Liver (tissue), 9 donors: Measurements from ENCODE around the gene CDK15. TPM values are rescaled to one million over a fixed set of nuclear protein-coding genes. Genes with fewer than 3 reads are reported as not detected.

Experiments
- DNase-seq: peaks from one replicate; pipeline ENCODE4 v3.0.0-alpha.2; 2017; ENCODE audit warnings: low spot score
- H3K27ac ChIP-seq, 2 donors: one replicate each; pipeline ENCODE4 v1.7.0; 2013; ENCODE audit warnings: inconsistent platforms in 2 of 2, low read length in 2 of 2, control low read depth in 1 of 2, low read depth in 1 of 2, mild to moderate bottlenecking in 1 of 2
- H3K27me3 ChIP-seq, 4 donors: one replicate each; pipeline versions ENCODE4 v1.6.1 to v1.7.0; 2013; ENCODE audit warnings: low read length in 3 of 4, inconsistent platforms in 1 of 4, mild to moderate bottlenecking in 1 of 4, moderate library complexity in 1 of 4; ENCODE audit not compliant: control insufficient read depth in 4 of 4, insufficient read depth in 4 of 4
- H3K36me3 ChIP-seq, 4 donors: one replicate each; pipeline versions ENCODE4 v1.6.1 to v1.7.0; 2013; ENCODE audit warnings: low read length in 3 of 4, mild to moderate bottlenecking in 3 of 4, low read depth in 1 of 4, moderate library complexity in 1 of 4; ENCODE audit not compliant: control insufficient read depth in 4 of 4, insufficient read depth in 3 of 4
- H3K4me1 ChIP-seq, 4 donors: one replicate each; pipeline versions ENCODE4 v1.6.1 to v1.7.0; 2013; ENCODE audit warnings: low read length in 3 of 4, mild to moderate bottlenecking in 3 of 4, moderate library complexity in 1 of 4; ENCODE audit not compliant: control insufficient read depth in 4 of 4, insufficient read depth in 4 of 4
- H3K4me3 ChIP-seq, 3 donors: one replicate each; pipeline versions ENCODE4 v1.6.1 to v1.7.0; 2013; ENCODE audit warnings: low read length in 3 of 3, control low read depth in 1 of 3, low read depth in 1 of 3, mild to moderate bottlenecking in 1 of 3
- H3K9ac ChIP-seq, 2 donors: one replicate each; pipeline ENCODE4 v1.7.0; 2013; ENCODE audit warnings: low read length in 2 of 2, mild to moderate bottlenecking in 2 of 2, moderate library complexity in 2 of 2, control low read depth in 1 of 2, low read depth in 1 of 2
- H3K9me3 ChIP-seq, 4 donors: one replicate each; pipeline versions ENCODE4 v1.6.1 to v1.7.0; 2013; ENCODE audit warnings: low read length in 3 of 4; ENCODE audit not compliant: control insufficient read depth in 4 of 4
- CTCF ChIP-seq: fragments of 150-350 bp; IDR thresholded peaks from 2 replicates; pipeline ENCODE4 v1.5.1; 2017; ENCODE audit warnings: improper control_type of control experiment, low read depth, low read length; ENCODE audit not compliant: missing input control
- EGR1 ChIP-seq, 2 donors: IDR thresholded peaks; 2 replicates each; pipeline ENCODE4 v1.6.1; 2016 to 2018; ENCODE audit warnings: antibody characterized with exemption in 2 of 2, low read depth in 2 of 2
- FOXA1 ChIP-seq: IDR thresholded peaks from 2 replicates; pipeline ENCODE4 v1.6.1; 2016; ENCODE audit warnings: antibody characterized with exemption
- FOXA2 ChIP-seq: IDR thresholded peaks from 2 replicates; pipeline ENCODE4 v1.6.1; 2016; ENCODE audit warnings: antibody characterized with exemption
- GABPA ChIP-seq, 2 donors: IDR thresholded peaks in 1 of 2; conservative IDR thresholded peaks in 1 of 2; 2 replicates each; pipeline ENCODE4 v1.6.1; 2016; ENCODE audit warnings: antibody characterized with exemption in 2 of 2, mild to moderate bottlenecking in 1 of 2, moderate library complexity in 1 of 2
- HNF4A ChIP-seq, 2 donors: conservative IDR thresholded peaks; 2 replicates each; pipeline ENCODE4 v1.6.1; 2016; ENCODE audit warnings: antibody characterized with exemption in 2 of 2, mild to moderate bottlenecking in 2 of 2
- JUND ChIP-seq, 2 donors: IDR thresholded peaks; 2 replicates each; pipeline ENCODE4 v1.6.1; 2016; ENCODE audit warnings: antibody characterized with exemption in 2 of 2
- NR2F2 ChIP-seq: IDR thresholded peaks from 2 replicates; pipeline ENCODE4 v1.6.1; 2016; ENCODE audit warnings: antibody characterized with exemption
- RAD21 ChIP-seq, 2 donors: IDR thresholded peaks; 2 replicates each; pipeline ENCODE4 v1.6.1; 2016; ENCODE audit warnings: antibody characterized with exemption in 2 of 2, mild to moderate bottlenecking in 2 of 2
- RXRA ChIP-seq, 2 donors: IDR thresholded peaks; 2 replicates each; pipeline ENCODE4 v1.6.1; 2017 to 2018; ENCODE audit warnings: antibody characterized with exemption in 2 of 2, mild to moderate bottlenecking in 1 of 2
- SP1 ChIP-seq: IDR thresholded peaks from 2 replicates; pipeline ENCODE4 v1.6.1; 2018; ENCODE audit warnings: antibody characterized with exemption, mild to moderate bottlenecking
- TAF1 ChIP-seq: conservative IDR thresholded peaks from 2 replicates; pipeline ENCODE4 v1.6.1; 2016; ENCODE audit warnings: antibody characterized with exemption, mild to moderate bottlenecking
- YY1 ChIP-seq: IDR thresholded peaks from 2 replicates; pipeline ENCODE4 v1.6.1; 2016; ENCODE audit warnings: antibody characterized with exemption, mild to moderate bottlenecking
- WGBS: extraction: QIAGEN DNeasy Blood & Tissue Kit; methylation state at CpG from one replicate; pipeline ENCODE4 v1.1.7; 2013; 5-methylcytosine and 5-hydroxymethylcytosine counted together
- polyA plus RNA-seq, 2 donors: library from polyadenylated mRNA; stranded (reverse) in 1 of 2; unstranded in 1 of 2; fragments of 200-250 nt in 1 of 2; fragments of >200 nt in 1 of 2; fragmentation: Nextera tagmentation in 1 of 2; extraction: Ambion mirVana in 1 of 2; gene quantifications; one replicate each; pipeline versions ENCODE4 v1.2.1 to v1.2.3, GENCODE V29; 2013 to 2015
- total RNA-seq, 2 donors: library from RNA; depleted of rRNA; stranded (reverse); fragments of >200 nt; gene quantifications; one replicate each; pipeline ENCODE4 v1.2.3, GENCODE V29; 2014
- TF ChIP-seq, protein P1 (sequence below): IDR thresholded peaks from 2 replicates; pipeline ENCODE4 v1.6.1; 2016; ENCODE audit warnings: antibody characterized with exemption
- TF ChIP-seq, protein P2 (sequence below): IDR thresholded peaks from 2 replicates; pipeline ENCODE4 v1.6.1; 2016; ENCODE audit warnings: antibody characterized with exemption
- TF ChIP-seq, protein P3 (sequence below): IDR thresholded peaks from 2 replicates; pipeline ENCODE4 v1.6.1; 2016; ENCODE audit warnings: antibody characterized with exemption
- TF ChIP-seq, protein P4 (sequence below): IDR thresholded peaks from 2 replicates; pipeline ENCODE4 v1.6.1; 2016; ENCODE audit warnings: antibody characterized with exemption, mild to moderate bottlenecking
- donor health status: healthy.
- donor health status: healthy.
- donor health status: healthy.
- donor health status: healthy.
- donor health status: healthy.

CDK15 gene
- total and polyA plus RNA-seq, 4 donors = under 0.01 to 0.47 (median 0.06) TPM; not detected in 1

GRCh38 chr2:201786471-201786870, 19.9 kb upstream of the CDK15 start:
- H3K4me1 ChIP-seq = peaks cover 0 to 12% (median 8%) of the 10 kb centered on the region in 4 donors
- DNase-seq = no peak
- H3K4me3 ChIP-seq = no peak overlapping the region
- H3K9me3 ChIP-seq = no peaks in the 10 kb centered on the region
- TF ChIP-seq, protein P1, sequence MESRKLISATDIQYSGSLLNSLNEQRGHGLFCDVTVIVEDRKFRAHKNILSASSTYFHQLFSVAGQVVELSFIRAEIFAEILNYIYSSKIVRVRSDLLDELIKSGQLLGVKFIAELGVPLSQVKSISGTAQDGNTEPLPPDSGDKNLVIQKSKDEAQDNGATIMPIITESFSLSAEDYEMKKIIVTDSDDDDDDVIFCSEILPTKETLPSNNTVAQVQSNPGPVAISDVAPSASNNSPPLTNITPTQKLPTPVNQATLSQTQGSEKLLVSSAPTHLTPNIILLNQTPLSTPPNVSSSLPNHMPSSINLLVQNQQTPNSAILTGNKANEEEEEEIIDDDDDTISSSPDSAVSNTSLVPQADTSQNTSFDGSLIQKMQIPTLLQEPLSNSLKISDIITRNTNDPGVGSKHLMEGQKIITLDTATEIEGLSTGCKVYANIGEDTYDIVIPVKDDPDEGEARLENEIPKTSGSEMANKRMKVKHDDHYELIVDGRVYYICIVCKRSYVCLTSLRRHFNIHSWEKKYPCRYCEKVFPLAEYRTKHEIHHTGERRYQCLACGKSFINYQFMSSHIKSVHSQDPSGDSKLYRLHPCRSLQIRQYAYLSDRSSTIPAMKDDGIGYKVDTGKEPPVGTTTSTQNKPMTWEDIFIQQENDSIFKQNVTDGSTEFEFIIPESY = no peak
- no peak for TF ChIP-seq JUND (IDR thresholded peaks at IDR 0.05)
- TF ChIP-seq, protein P2, sequence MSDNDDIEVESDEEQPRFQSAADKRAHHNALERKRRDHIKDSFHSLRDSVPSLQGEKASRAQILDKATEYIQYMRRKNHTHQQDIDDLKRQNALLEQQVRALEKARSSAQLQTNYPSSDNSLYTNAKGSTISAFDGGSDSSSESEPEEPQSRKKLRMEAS = no peak
- no peak for TF ChIP-seq HNF4A (conservative IDR thresholded peaks at IDR 0.05)
- no peak for TF ChIP-seq GABPA (IDR thresholded peaks at IDR 0.05 in 1 of 2, conservative IDR thresholded peaks at IDR 0.05 in 1 of 2)
- no peak for TF ChIP-seq CTCF
- TF ChIP-seq FOXA1 = no peak
- no peak for TF ChIP-seq TAF1
- no peak for TF ChIP-seq EGR1 (IDR thresholded peaks at IDR 0.05; ENCODE audit: low read depth in 2 of 2)
- TF ChIP-seq FOXA2 = no peak
- TF ChIP-seq SP1 = no peak
- no peak for TF ChIP-seq YY1
- no peak for TF ChIP-seq RXRA (IDR thresholded peaks at IDR 0.05)
- no peak for TF ChIP-seq RAD21 (IDR thresholded peaks at IDR 0.05)
- TF ChIP-seq NR2F2 = no peak
- TF ChIP-seq, protein P3, sequence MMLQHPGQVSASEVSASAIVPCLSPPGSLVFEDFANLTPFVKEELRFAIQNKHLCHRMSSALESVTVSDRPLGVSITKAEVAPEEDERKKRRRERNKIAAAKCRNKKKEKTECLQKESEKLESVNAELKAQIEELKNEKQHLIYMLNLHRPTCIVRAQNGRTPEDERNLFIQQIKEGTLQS = no peak
- no peaks in the 10 kb centered on the region for H3K27me3 ChIP-seq
- no peaks in the 10 kb centered on the region for H3K36me3 ChIP-seq
- H3K9ac ChIP-seq = no peak overlapping the region
- no peak overlapping the region for H3K27ac ChIP-seq

GRCh38 chr2:201788371-201788770, 18.0 kb upstream of the CDK15 start:
- DNase-seq = no peak
- Histone ChIP-seq H3K27ac (no peak overlapping the region), H3K27me3 (no peaks in the 10 kb centered on the region), H3K4me3 (no peak overlapping the region), H3K4me1 (peaks cover 0 to 6% (median 4%) of the 10 kb centered on the region in 4 donors), H3K9me3 (no peaks in the 10 kb centered on the region), H3K9ac (no peak overlapping the region), H3K36me3 (no peaks in the 10 kb centered on the region)
- TF ChIP-seq TAF1 (no peak), EGR1 (IDR thresholded peaks at IDR 0.05; ENCODE audit: low read depth in 2 of 2) (no peak), HNF4A (conservative IDR thresholded peaks at IDR 0.05) (no peak), RAD21 (IDR thresholded peaks at IDR 0.05) (no peak)
- TF ChIP-seq, protein P4, sequence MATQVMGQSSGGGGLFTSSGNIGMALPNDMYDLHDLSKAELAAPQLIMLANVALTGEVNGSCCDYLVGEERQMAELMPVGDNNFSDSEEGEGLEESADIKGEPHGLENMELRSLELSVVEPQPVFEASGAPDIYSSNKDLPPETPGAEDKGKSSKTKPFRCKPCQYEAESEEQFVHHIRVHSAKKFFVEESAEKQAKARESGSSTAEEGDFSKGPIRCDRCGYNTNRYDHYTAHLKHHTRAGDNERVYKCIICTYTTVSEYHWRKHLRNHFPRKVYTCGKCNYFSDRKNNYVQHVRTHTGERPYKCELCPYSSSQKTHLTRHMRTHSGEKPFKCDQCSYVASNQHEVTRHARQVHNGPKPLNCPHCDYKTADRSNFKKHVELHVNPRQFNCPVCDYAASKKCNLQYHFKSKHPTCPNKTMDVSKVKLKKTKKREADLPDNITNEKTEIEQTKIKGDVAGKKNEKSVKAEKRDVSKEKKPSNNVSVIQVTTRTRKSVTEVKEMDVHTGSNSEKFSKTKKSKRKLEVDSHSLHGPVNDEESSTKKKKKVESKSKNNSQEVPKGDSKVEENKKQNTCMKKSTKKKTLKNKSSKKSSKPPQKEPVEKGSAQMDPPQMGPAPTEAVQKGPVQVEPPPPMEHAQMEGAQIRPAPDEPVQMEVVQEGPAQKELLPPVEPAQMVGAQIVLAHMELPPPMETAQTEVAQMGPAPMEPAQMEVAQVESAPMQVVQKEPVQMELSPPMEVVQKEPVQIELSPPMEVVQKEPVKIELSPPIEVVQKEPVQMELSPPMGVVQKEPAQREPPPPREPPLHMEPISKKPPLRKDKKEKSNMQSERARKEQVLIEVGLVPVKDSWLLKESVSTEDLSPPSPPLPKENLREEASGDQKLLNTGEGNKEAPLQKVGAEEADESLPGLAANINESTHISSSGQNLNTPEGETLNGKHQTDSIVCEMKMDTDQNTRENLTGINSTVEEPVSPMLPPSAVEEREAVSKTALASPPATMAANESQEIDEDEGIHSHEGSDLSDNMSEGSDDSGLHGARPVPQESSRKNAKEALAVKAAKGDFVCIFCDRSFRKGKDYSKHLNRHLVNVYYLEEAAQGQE = no peak
- TF ChIP-seq, protein P3 = no peak
- WGBS = 86% methylated on average over 3 of the region's 3 CpGs
